HepG2 (cell line): Measurements from ENCODE around the gene VPS25. TPM values are rescaled to one million over a fixed set of nuclear protein-coding genes. Genes with fewer than 3 reads are reported as not detected.

Experiments
- ARHGAP35 ChIP-seq: sonication (generic); formaldehyde crosslinking; IDR thresholded peaks from 2 replicates; pipeline ENCODE4 v1.9.0; 2022; ENCODE audit warnings: mild to moderate bottlenecking, inconsistent platforms, moderate library complexity, missing genetic modification reagents, borderline replicate concordance
- BRF2 ChIP-seq: sonication (generic); formaldehyde crosslinking; IDR thresholded peaks from 2 replicates; pipeline ENCODE4 v1.8.1; 2022; ENCODE audit warnings: mild to moderate bottlenecking, missing genetic modification reagents
- CHCHD3 ChIP-seq: sonication (generic); formaldehyde crosslinking; IDR thresholded peaks from 2 replicates; pipeline ENCODE4 v1.8.0; 2022; ENCODE audit warnings: mild to moderate bottlenecking, missing genetic modification reagents, moderate library complexity
- FOXA3 ChIP-seq: IDR thresholded peaks from 2 replicates; pipeline ENCODE4 v1.6.1; 2016; ENCODE audit warnings: missing genetic modification reagents, missing compliant biosample characterization
- HES4 ChIP-seq: sonication (generic); formaldehyde crosslinking; IDR thresholded peaks from 2 replicates; pipeline ENCODE4 v1.9.0; 2021; ENCODE audit warnings: mild to moderate bottlenecking, missing genetic modification reagents, borderline replicate concordance
- PHB2 ChIP-seq: fragments of 450-650 bp; IDR thresholded peaks from 2 replicates; pipeline ENCODE4 v1.6.1; 2018; ENCODE audit not compliant: partially characterized antibody
- POLR2AphosphoS5 ChIP-seq: IDR thresholded peaks from 2 replicates; pipeline ENCODE4 v1.6.1; 2012; ENCODE audit warnings: low read depth, low read length
- POLR2G ChIP-seq: fragments of 200-400 bp; formaldehyde crosslinking; IDR thresholded peaks from 2 replicates; pipeline ENCODE4 v1.6.1; 2018; ENCODE audit warnings: mild to moderate bottlenecking, low read depth, low read length, moderate library complexity
- RAD51 ChIP-seq: fragments of 450-650 bp; IDR thresholded peaks from 2 replicates; pipeline ENCODE4 v1.6.1; 2016; ENCODE audit warnings: borderline replicate concordance
- SRSF4 ChIP-seq: fragments of 200-400 bp; formaldehyde crosslinking; IDR thresholded peaks from one replicate; pipeline ENCODE4 v1.6.1; 2018; ENCODE audit warnings: mild to moderate bottlenecking, low read depth, low read length, moderate library complexity; ENCODE audit not compliant: poor library complexity, severe bottlenecking
- TBL1XR1 ChIP-seq: fragments of 150-350 bp; IDR thresholded peaks from 2 replicates; pipeline ENCODE4 v1.6.1; 2014; ENCODE audit warnings: borderline replicate concordance, low read length; ENCODE audit not compliant: partially characterized antibody
- THRA ChIP-seq: sonication (generic); formaldehyde crosslinking; IDR thresholded peaks from 2 replicates; pipeline ENCODE4 v1.4.0; 2020; ENCODE audit warnings: missing genetic modification reagents, borderline replicate concordance
- YEATS4 ChIP-seq: sonication (generic); formaldehyde crosslinking; IDR thresholded peaks from 2 replicates; pipeline ENCODE4 v1.4.0; 2020; ENCODE audit warnings: missing genetic modification reagents, borderline replicate concordance
- ZFYVE20 ChIP-seq: sonication (generic); formaldehyde crosslinking; IDR thresholded peaks from 2 replicates; pipeline ENCODE4 v1.8.0; 2023; ENCODE audit warnings: low read depth, mild to moderate bottlenecking, moderate library complexity, missing genetic modification reagents, borderline replicate concordance
- ZIK1 ChIP-seq: sonication (generic); formaldehyde crosslinking; IDR thresholded peaks from 2 replicates; pipeline ENCODE4 v1.5.0; 2020; ENCODE audit warnings: mild to moderate bottlenecking, low read depth, missing genetic modification reagents, borderline replicate concordance
- ZMAT3 ChIP-seq: sonication (generic); formaldehyde crosslinking; conservative IDR thresholded peaks from 2 replicates; pipeline ENCODE4 v1.7.0; 2021; ENCODE audit warnings: missing genetic modification reagents
- ZNF121 ChIP-seq: sonication (generic); formaldehyde crosslinking; IDR thresholded peaks from 2 replicates; pipeline ENCODE4 v1.5.0; 2020; ENCODE audit warnings: mild to moderate bottlenecking, missing genetic modification reagents
- ZNF256 ChIP-seq: sonication (generic); formaldehyde crosslinking; conservative IDR thresholded peaks from 2 replicates; pipeline ENCODE4 v1.4.0; 2020; ENCODE audit warnings: missing genetic modification reagents
- ZNF337 ChIP-seq: sonication (generic); formaldehyde crosslinking; IDR thresholded peaks from 2 replicates; pipeline ENCODE4 v1.5.1; 2020; ENCODE audit warnings: missing genetic modification reagents, low read depth, mild to moderate bottlenecking, borderline replicate concordance
- ZNF383 ChIP-seq: sonication (generic); formaldehyde crosslinking; IDR thresholded peaks from 2 replicates; pipeline ENCODE4 v1.4.0; 2020; ENCODE audit warnings: missing genetic modification reagents, mild to moderate bottlenecking, borderline replicate concordance
- ZNF441 ChIP-seq: sonication (generic); formaldehyde crosslinking; IDR thresholded peaks from 2 replicates; pipeline ENCODE4 v1.7.0; 2021; ENCODE audit warnings: missing genetic modification reagents, borderline replicate concordance
- ZNF468 ChIP-seq: sonication (generic); formaldehyde crosslinking; IDR thresholded peaks from 2 replicates; pipeline ENCODE4 v1.8.0; 2022; ENCODE audit warnings: mild to moderate bottlenecking, moderate library complexity, missing genetic modification reagents
- ZNF503 ChIP-seq: sonication (generic); formaldehyde crosslinking; IDR thresholded peaks from 2 replicates; pipeline ENCODE4 v1.4.0; 2020; ENCODE audit warnings: missing genetic modification reagents
- ZNF570 ChIP-seq: sonication (generic); formaldehyde crosslinking; IDR thresholded peaks from 2 replicates; pipeline ENCODE4 v1.4.0; 2020; ENCODE audit warnings: mild to moderate bottlenecking, missing genetic modification reagents, borderline replicate concordance
- ZNF660 ChIP-seq: sonication (generic); formaldehyde crosslinking; IDR thresholded peaks from 2 replicates; pipeline ENCODE4 v1.5.1; 2020; ENCODE audit warnings: mild to moderate bottlenecking, low read depth, missing genetic modification reagents, borderline replicate concordance
- ZNF788 ChIP-seq: sonication (generic); formaldehyde crosslinking; IDR thresholded peaks from 2 replicates; pipeline ENCODE4 v1.5.0; 2020; ENCODE audit warnings: mild to moderate bottlenecking, missing genetic modification reagents, borderline replicate concordance
- polyA plus RNA-seq, 8 experiments: library from polyadenylated mRNA; depleted of rRNA in 3 of 8; stranded (reverse) in 7 of 8; unstranded in 1 of 8; fragments of >200 nt; fragmentation: Illumina TruSeq in 4 of 8; extraction: Trizol in 4 of 8; gene quantifications; 2 replicates each; pipeline versions ENCODE4 v1.2.1 to v1.2.3, GENCODE V29; 2011 to 2016; ENCODE audit warnings: low read depth in 4 of 8, missing spikeins in 1 of 8, mixed read lengths in 1 of 8; ENCODE audit not compliant: insufficient read depth in 1 of 8
- total RNA-seq, 5 experiments: library from RNA; depleted of rRNA; stranded (reverse); fragments of >200 nt; fragmentation: Illumina TruSeq; extraction: Trizol; gene quantifications; 2 replicates each; pipeline ENCODE4 v1.2.3, GENCODE V29; 2016; ENCODE audit warnings: low read depth in 1 of 5

The VPS25 gene
- total and polyA plus RNA-seq, 2 of the 13 experiments (the other 11 are each of a cell fraction or from before 2014, with no cell fraction given): 161 to 249 TPM

DNA sequence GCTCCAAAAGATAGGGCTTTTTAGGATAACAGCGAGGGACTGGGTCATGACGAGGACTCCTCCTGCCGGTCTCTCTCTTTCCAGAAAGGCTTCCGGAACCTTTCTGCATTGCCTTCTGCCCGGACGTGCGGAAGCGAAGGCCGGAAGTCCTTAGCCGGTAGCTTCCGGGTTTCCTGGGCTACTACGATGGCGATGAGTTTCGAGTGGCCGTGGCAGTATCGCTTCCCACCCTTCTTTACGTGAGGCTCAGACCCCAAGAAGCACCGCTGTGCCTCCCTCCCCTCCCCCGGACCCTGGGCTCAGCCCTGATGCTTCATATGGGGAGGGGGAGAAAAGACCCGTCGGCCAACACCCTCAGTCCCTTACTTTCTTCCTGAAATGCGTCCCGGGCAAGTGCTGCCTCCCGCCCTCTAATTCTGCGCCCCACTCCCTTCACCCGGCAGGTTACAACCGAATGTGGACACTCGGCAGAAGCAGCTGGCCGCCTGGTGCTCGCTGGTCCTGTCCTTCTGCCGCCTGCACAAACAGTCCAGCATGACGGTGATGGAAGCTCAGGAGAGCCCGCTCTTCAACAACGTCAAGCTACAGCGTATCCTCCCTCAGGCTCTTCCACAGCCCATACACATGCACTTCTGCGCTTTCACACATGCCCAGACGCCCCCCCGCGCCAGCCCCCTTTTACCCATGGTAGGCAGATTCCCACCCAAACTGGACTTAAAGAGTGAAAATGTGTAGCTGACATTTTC, at the start of gene VPS25 (continued):
- no peak for TF ChIP-seq ZNF468 (CRISPR knock-in tag)
- peak; percentile 31; the same call in 1 of the 2 replicates for TF ChIP-seq ARHGAP35 (CRISPR knock-in tag)
- peak; percentile 69; the same call in 1 of the 2 replicates for TF ChIP-seq FOXA3 (CRISPR knock-in tag)
- no peak for TF ChIP-seq ZNF570 (CRISPR knock-in tag)
- TF ChIP-seq ZNF788 (CRISPR knock-in tag): peak; percentile 97; the same call in 1 of the 2 replicates
- peak; percentile 98 for TF ChIP-seq POLR2G
- 0 out of 2 replicates have a peak, but pooled peaks have one; percentile 27 for TF ChIP-seq ZNF337 (CRISPR knock-in tag)
- TF ChIP-seq YEATS4: peak; percentile 92
- peak; percentile 73 for TF ChIP-seq BRF2 (CRISPR knock-in tag)
- peak; percentile 98 for TF ChIP-seq POLR2AphosphoS5
- no peak for TF ChIP-seq ZFYVE20
- peak; percentile 91 for TF ChIP-seq THRA (CRISPR knock-in tag)
- TF ChIP-seq PHB2: no peak
- TF ChIP-seq ZNF256 (CRISPR knock-in tag): peak; percentile 82
- peak; percentile 82; the same call in 1 of the 2 replicates for TF ChIP-seq ZIK1 (CRISPR knock-in tag)
- peak; percentile 37; the same call in 1 of the 2 replicates for TF ChIP-seq ZNF503 (CRISPR knock-in tag)
- TF ChIP-seq RAD51: no peak
- TF ChIP-seq ZNF441 (CRISPR knock-in tag): no peak
- no peak for TF ChIP-seq ZNF383
- TF ChIP-seq ZMAT3 (CRISPR knock-in tag): no peak
- TF ChIP-seq ZNF121: no peak
- TF ChIP-seq SRSF4: no peak
- no peak for TF ChIP-seq ZNF660 (CRISPR knock-in tag)
- no peak for TF ChIP-seq CHCHD3
- TF ChIP-seq HES4 (CRISPR knock-in tag): peak; percentile 35; the same call in 1 of the 2 replicates
- peak; percentile 75 for TF ChIP-seq TBL1XR1
